A673 (cell line): ENCODE results near the gene CYP24A1.

ENCODE experiments used
- EZH2 ChIP-seq: fragments of 200-600 bp; sonication (generic); IDR thresholded peaks from 2 replicates; pipeline ENCODE4 v1.6.1; 2017; ENCODE audit warnings: borderline replicate concordance, low read depth, mild to moderate bottlenecking, mixed read lengths, antibody characterized with exemption, low read length; ENCODE audit not compliant: poor library complexity, severe bottlenecking
- TF ChIP-seq, protein P1 (sequence below): fragments of 300-800, 200-600 bp; sonication (generic); conservative IDR thresholded peaks from 2 replicates; pipeline ENCODE4 v1.5.1; 2017; ENCODE audit warnings: low read depth, mild to moderate bottlenecking, antibody characterized with exemption, low read length, moderate library complexity, mixed read lengths

DNA sequence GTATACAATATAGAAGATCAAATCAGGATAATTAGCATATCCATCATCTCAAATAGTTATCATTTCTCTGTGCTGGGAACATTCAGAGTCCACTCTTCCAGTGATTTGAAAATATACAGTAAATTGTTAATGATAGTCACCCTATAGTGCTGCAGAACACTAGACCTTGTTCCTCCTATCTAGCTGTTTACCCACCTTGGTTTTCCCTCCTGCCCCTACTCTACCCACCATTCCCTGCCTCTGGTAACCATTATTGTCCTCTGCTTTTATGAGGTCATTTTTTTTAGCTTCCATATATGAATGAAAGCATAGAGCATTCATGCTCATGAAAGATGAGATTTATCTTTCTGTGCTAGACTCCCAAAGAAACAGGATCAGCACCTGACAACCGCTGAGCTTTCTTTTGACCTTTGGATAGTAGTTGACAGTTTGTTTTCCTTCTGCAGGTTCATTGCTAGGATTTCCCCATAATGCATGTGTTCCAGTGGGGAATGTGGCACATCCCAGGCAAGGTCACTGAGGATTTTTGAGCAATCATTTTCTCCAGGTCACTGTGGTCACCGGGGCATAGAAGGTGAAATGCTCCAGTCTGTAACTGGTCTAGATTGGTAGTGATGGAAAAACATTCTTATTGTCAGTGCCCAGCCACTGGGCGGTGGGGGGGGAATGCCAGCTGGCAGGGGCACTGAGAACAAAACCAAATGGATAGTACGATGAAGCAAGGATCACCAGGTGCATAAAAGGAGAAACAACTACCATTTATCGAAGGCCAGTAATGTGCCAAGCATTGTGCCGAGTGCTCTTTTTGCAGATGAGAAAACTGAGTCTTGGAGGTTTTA is 69.8 kb downstream of the CYP24A1 start:
- TF ChIP-seq, protein P1, sequence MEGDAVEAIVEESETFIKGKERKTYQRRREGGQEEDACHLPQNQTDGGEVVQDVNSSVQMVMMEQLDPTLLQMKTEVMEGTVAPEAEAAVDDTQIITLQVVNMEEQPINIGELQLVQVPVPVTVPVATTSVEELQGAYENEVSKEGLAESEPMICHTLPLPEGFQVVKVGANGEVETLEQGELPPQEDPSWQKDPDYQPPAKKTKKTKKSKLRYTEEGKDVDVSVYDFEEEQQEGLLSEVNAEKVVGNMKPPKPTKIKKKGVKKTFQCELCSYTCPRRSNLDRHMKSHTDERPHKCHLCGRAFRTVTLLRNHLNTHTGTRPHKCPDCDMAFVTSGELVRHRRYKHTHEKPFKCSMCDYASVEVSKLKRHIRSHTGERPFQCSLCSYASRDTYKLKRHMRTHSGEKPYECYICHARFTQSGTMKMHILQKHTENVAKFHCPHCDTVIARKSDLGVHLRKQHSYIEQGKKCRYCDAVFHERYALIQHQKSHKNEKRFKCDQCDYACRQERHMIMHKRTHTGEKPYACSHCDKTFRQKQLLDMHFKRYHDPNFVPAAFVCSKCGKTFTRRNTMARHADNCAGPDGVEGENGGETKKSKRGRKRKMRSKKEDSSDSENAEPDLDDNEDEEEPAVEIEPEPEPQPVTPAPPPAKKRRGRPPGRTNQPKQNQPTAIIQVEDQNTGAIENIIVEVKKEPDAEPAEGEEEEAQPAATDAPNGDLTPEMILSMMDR: no peak
- TF ChIP-seq EZH2: no peak
